ENCODE results near the gene CNN3. TPM values are rescaled to one million over a fixed set of nuclear protein-coding genes. Genes with fewer than 3 reads are reported as not detected.
A peak's percentile ranks its signal among the peaks of the same experiment; 100 is the strongest.

Gene CNN3
- total RNA-seq (17.2 and 21.1 TPM in 2 replicates), polyA plus RNA-seq (2.3 and 10.6 TPM in 2 replicates), polyA minus RNA-seq (3.8 and 13.3 TPM in 2 replicates)
- total RNA-seq (2013): 14.5 TPM

DNA sequence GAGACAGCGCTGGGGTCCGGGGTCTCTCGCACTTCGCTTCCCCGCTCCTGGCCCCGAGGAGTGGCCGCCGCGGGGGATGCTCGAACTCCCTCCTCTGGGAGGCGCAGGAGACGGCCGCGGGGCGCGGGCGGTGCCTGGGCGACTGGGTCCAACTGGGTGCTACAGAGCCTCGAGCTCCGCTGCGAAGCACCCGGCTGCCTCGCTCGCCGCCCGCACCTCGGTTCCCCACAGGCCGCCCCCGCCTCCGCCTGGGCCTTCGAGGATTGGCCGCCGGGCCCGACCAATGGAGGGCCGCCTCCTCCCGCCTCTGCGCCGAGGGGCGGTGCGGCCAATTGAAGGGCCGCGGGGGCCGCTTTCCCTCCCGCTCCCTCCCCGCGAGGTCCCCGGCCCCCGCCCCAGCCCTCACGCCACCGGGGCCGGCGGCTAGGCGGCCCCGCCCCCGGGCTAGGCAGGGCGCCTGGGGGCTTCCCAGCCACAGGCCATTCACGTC lies at the start of gene CNN3:
Gene CNN3, minus strand, starts transcription at position 196 of the 490 bp plus-strand sequence. CDS start 216 bp downstream, outside the sequence.
- Mint-ChIP-seq H3K4me3 (peak within 1 kb of the TSS; percentile 95), H3K9me3 (ENCODE audit: insufficient read depth) (no peaks in the 10 kb centered on the region), H3K4me1 (peaks cover 26% of the 10 kb centered on the region), H3K27me3 (peaks cover 27% of the 10 kb centered on the region), H3K27ac (peak within 1 kb of the TSS; percentile 80)
- H3K36me3 ChIP-seq (replicated peaks in 1 of 2; ENCODE audit: control extremely low read depth in 1 of 2, control insufficient read depth in 1 of 2, extremely low read depth in 1 of 2, insufficient read depth in 2 of 2, low read length in 1 of 2): no peaks in the 10 kb centered on the region
- peak; percentile 85 for ATAC-seq (ENCODE audit: low read depth)
- peaks cover 24 to 28% of the 10 kb centered on the region in 2 donors for H3K4me1 ChIP-seq (ENCODE audit: control insufficient read depth in 2 of 2, insufficient read depth in 2 of 2, low read length in 2 of 2)
- peak within 1 kb of the TSS; percentile 97 for H3K4me2 ChIP-seq (replicated peaks; ENCODE audit: low read depth, low read length, poor library complexity, severe bottlenecking)
- ChIA-PET POLR2A (interaction anchor here (0.8 kb wide), 1 partner anchor 250 kb away, joined by 3 read pairs; no protein-coding TSS in a partner anchor), CTCF (interaction anchor here (1.0 to 3.4 kb wide), 4 partner anchors 73 to 118 kb away, joined by 3 to 17 read pairs (median 8); no protein-coding TSS in a partner anchor)
- H3K9ac ChIP-seq (ENCODE audit: low read length): peak within 1 kb of the TSS; percentile 70
- peaks cover 0 to 30% (median 9%) of the 10 kb centered on the region in 4 experiments for H3K27me3 ChIP-seq (replicated peaks in 1 of 4; ENCODE audit: control extremely low read depth in 1 of 4, control insufficient read depth in 3 of 4, insufficient read depth in 4 of 4, low read length in 3 of 4)
- DNase-seq: peak; percentile 86
- no peaks in the 10 kb centered on the region for H3K9me3 ChIP-seq (ENCODE audit: control extremely low read depth in 1 of 3, control insufficient read depth in 2 of 3, insufficient read depth in 1 of 3, low read length in 2 of 3)
- H3K27ac ChIP-seq (ENCODE audit: low read length in 2 of 2): peak within 1 kb of the TSS in 1 of 2 donors; percentile 82
- no peaks in the 10 kb centered on the region for H4K20me1 ChIP-seq (ENCODE audit: control insufficient read depth, insufficient read depth, low read length, poor library complexity, severe bottlenecking)
- intact Hi-C loops (cut with micrococcal nuclease): loop anchor here (1.0 to 5.0 kb wide), 7 partner anchors 36 to 1580 kb away; partner anchors contain the start of genes ABCD3, ALG14 and DR1
- peak within 1 kb of the TSS; percentile 90 for H2AFZ ChIP-seq (ENCODE audit: insufficient read depth, low read depth, low read length, poor library complexity, severe bottlenecking)
- no peak for TF ChIP-seq EZH2 (IDR thresholded peaks at IDR 0.05; ENCODE audit: borderline replicate concordance, insufficient read depth, low read depth, low read length, poor library complexity, severe bottlenecking)
- TF ChIP-seq, protein P1, sequence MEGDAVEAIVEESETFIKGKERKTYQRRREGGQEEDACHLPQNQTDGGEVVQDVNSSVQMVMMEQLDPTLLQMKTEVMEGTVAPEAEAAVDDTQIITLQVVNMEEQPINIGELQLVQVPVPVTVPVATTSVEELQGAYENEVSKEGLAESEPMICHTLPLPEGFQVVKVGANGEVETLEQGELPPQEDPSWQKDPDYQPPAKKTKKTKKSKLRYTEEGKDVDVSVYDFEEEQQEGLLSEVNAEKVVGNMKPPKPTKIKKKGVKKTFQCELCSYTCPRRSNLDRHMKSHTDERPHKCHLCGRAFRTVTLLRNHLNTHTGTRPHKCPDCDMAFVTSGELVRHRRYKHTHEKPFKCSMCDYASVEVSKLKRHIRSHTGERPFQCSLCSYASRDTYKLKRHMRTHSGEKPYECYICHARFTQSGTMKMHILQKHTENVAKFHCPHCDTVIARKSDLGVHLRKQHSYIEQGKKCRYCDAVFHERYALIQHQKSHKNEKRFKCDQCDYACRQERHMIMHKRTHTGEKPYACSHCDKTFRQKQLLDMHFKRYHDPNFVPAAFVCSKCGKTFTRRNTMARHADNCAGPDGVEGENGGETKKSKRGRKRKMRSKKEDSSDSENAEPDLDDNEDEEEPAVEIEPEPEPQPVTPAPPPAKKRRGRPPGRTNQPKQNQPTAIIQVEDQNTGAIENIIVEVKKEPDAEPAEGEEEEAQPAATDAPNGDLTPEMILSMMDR (IDR thresholded peaks at IDR 0.05): no peak
- H3K79me2 ChIP-seq (ENCODE audit: control insufficient read depth, insufficient read depth, low read length): no peaks in the 10 kb centered on the region
- WGBS (ENCODE audit: insufficient coverage): 2% methylated on average over 57 of the region's 57 CpGs
- peak within 1 kb of the TSS; percentile 56 to 67 (median 61) for H3K4me3 ChIP-seq (ENCODE audit: control extremely low read depth in 1 of 5, extremely low read depth in 1 of 5, insufficient read depth in 1 of 5, low read depth in 2 of 5, low read length in 4 of 5)

DNA sequence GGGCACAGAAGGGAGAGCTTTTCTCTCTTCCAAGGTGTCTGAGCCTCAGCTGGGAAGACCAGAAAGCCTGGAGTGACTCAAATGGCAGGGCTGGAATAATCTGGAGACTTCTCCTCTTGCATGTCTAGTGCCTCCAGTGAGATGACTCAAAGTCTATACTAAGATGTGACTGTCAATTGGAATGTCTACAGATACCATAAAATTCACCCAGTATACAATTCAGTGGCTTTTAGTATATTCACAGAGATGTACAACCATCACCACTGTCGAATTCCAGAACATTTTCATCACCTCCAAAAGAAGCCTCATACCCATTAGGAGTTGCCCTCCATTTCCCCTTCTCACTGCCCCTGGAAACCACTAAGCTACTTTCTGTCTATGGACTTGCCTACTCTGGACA lies 47.9 kb upstream of the CNN3 start:
- H3K27ac Mint-ChIP-seq: no peak overlapping the region
- H3K4me1 ChIP-seq (ENCODE audit: control insufficient read depth in 2 of 2, insufficient read depth in 2 of 2, low read length in 2 of 2): peaks cover 14 to 18% of the 10 kb centered on the region in 2 donors
- ChIA-PET POLR2A (no interaction called here), CTCF (interaction anchor here (1.5 kb wide), 1 partner anchor 14 kb away, joined by 4 read pairs; no protein-coding TSS in a partner anchor)
- TF ChIP-seq, protein P1 (IDR thresholded peaks at IDR 0.05): no peak
- no peak for TF ChIP-seq EZH2 (IDR thresholded peaks at IDR 0.05; ENCODE audit: borderline replicate concordance, insufficient read depth, low read depth, low read length, poor library complexity, severe bottlenecking)
- no peaks in the 10 kb centered on the region for H3K36me3 ChIP-seq (replicated peaks in 1 of 2; ENCODE audit: control extremely low read depth in 1 of 2, control insufficient read depth in 1 of 2, extremely low read depth in 1 of 2, insufficient read depth in 2 of 2, low read length in 1 of 2)
- H3K9me3 ChIP-seq (ENCODE audit: control extremely low read depth in 1 of 3, control insufficient read depth in 2 of 3, insufficient read depth in 1 of 3, low read length in 2 of 3): no peaks in the 10 kb centered on the region
- H3K4me3 Mint-ChIP-seq: no peak overlapping the region
- no peaks in the 10 kb centered on the region for H3K27me3 Mint-ChIP-seq
- H3K4me3 ChIP-seq (ENCODE audit: control extremely low read depth in 1 of 5, extremely low read depth in 1 of 5, insufficient read depth in 1 of 5, low read depth in 2 of 5, low read length in 4 of 5): no peak overlapping the region
- H4K20me1 ChIP-seq (ENCODE audit: control insufficient read depth, insufficient read depth, low read length, poor library complexity, severe bottlenecking): no peaks in the 10 kb centered on the region
- H3K4me1 Mint-ChIP-seq: peaks cover 13% of the 10 kb centered on the region
- no peak for ATAC-seq (ENCODE audit: low read depth)
- H3K79me2 ChIP-seq (ENCODE audit: control insufficient read depth, insufficient read depth, low read length): no peaks in the 10 kb centered on the region
- H2AFZ ChIP-seq (ENCODE audit: insufficient read depth, low read depth, low read length, poor library complexity, severe bottlenecking): no peak overlapping the region
- H3K9ac ChIP-seq (ENCODE audit: low read length): no peak overlapping the region
- no peak overlapping the region for H3K27ac ChIP-seq (ENCODE audit: low read length in 2 of 2)
- no peaks in the 10 kb centered on the region for H3K9me3 Mint-ChIP-seq (ENCODE audit: insufficient read depth)
- intact Hi-C loops (cut with micrococcal nuclease): loop anchor here (5.0 kb wide), 1 partner anchor 48 kb away; the partner anchor contains the start of gene CNN3
- no CpG with 5 or more reads among the region's 1 CpG for WGBS (ENCODE audit: insufficient coverage)
- H3K4me2 ChIP-seq (replicated peaks; ENCODE audit: low read depth, low read length, poor library complexity, severe bottlenecking): no peak overlapping the region
- no peak for DNase-seq
- no peaks in the 10 kb centered on the region for H3K27me3 ChIP-seq (replicated peaks in 1 of 4; ENCODE audit: control extremely low read depth in 1 of 4, control insufficient read depth in 3 of 4, insufficient read depth in 4 of 4, low read length in 3 of 4)

Data from B cell (primary cell).